ENCODE data around the gene VPS26C.
A peak's percentile ranks its signal among the peaks of the same experiment; 100 is the strongest.
"Not testable (repeated sequence)": the region's sequence is repeated elsewhere in the genome, so short reads cannot be mapped to it uniquely, and the experiment has no call there.

VPS26C gene
- 63.6 reads per million, percentile 73 among the genes with 10 or more reads in this experiment for total RNA-seq

GRCh38 chr21:37267269-37268185 lies at the start of gene VPS26C:
VPS26C (minus strand) TSS chr21:37267334; CDS start chr21:37267294, 40 bp downstream.
- peak; percentile 97 for DNase-seq

- not testable (repeated sequence) for DNase-seq
Measured at GRCh38 chr21:37316072-37316471, 48.9 kb upstream of the VPS26C start.

GRCh38 chr21:37300114-37300751 lies 33.1 kb upstream of the VPS26C start:
- no peak for DNase-seq

GRCh38 chr21:37297364-37297763 lies 30.2 kb upstream of the VPS26C start:
- no peak for DNase-seq

- DNase-seq, result no peak
Measured at GRCh38 chr21:37294679-37295078, 27.5 kb upstream of the VPS26C start.

GRCh38 chr21:37292941-37293340 lies 25.8 kb upstream of the VPS26C start:
- DNase-seq, result no peak

GRCh38 chr21:37292041-37292440 lies 24.9 kb upstream of the VPS26C start:
- no peak for DNase-seq

- DNase-seq, result not testable (repeated sequence)
Measured at GRCh38 chr21:37283191-37283710, 16.1 kb upstream of the VPS26C start.

GRCh38 chr21:37282602-37283001 lies 15.5 kb upstream of the VPS26C start:
- DNase-seq, result not testable (repeated sequence)

GRCh38 chr21:37281993-37282392 lies 14.9 kb upstream of the VPS26C start:
- no peak for DNase-seq

- no peak for DNase-seq
Measured at GRCh38 chr21:37281579-37281978, 14.4 kb upstream of the VPS26C start.

- not testable (repeated sequence) for DNase-seq
Measured at GRCh38 chr21:37279271-37279670, 12.1 kb upstream of the VPS26C start.

GRCh38 chr21:37278199-37278598 lies 11.1 kb upstream of the VPS26C start:
- DNase-seq, result no peak

- DNase-seq, result no peak
Measured at GRCh38 chr21:37276377-37276776, 9.2 kb upstream of the VPS26C start.

GRCh38 chr21:37273911-37274690 lies 7.0 kb upstream of the VPS26C start:
- DNase-seq, result no peak

GRCh38 chr21:37273440-37273839 lies 6.3 kb upstream of the VPS26C start:
- no peak for DNase-seq

GRCh38 chr21:37272897-37273296 lies 5.8 kb upstream of the VPS26C start:
- no peak for DNase-seq

GRCh38 chr21:37270576-37271365 lies 3.6 kb upstream of the VPS26C start:
- no peak for DNase-seq

GRCh38 chr21:37269481-37269880 lies 2.3 kb upstream of the VPS26C start:
- no peak for DNase-seq

GRCh38 chr21:37268186-37268503 lies 1.0 kb upstream of the VPS26C start:
- DNase-seq, result no peak

GRCh38 chr21:37266515-37267221 lies 466 bp downstream of the VPS26C start:
- no peak for DNase-seq

- no peak for DNase-seq
Measured at GRCh38 chr21:37264808-37265207, 2.3 kb downstream of the VPS26C start.
